Parathyroid adenoma (tissue), 2 donors: ENCODE data around the gene LRP1B.

Experiments used
- H2AFZ ChIP-seq: fragments of 300-600 bp; sonication (generic); one replicate; pipeline ENCODE4 v1.7.0; 2017; ENCODE audit warnings: antibody characterized with exemption, mild to moderate bottlenecking
- H3K27ac ChIP-seq: fragments of 300-600 bp; sonication (generic); one replicate; pipeline ENCODE4 v1.7.0; 2017
- H3K27me3 ChIP-seq: fragments of 300-600 bp; sonication (generic); one replicate; pipeline ENCODE4 v1.7.0; 2017; ENCODE audit warnings: low read length; ENCODE audit not compliant: control insufficient read depth, insufficient read depth
- H3K36me3 ChIP-seq: fragments of 300-600 bp; sonication (generic); one replicate; pipeline ENCODE4 v1.7.0; 2017; ENCODE audit warnings: low read length; ENCODE audit not compliant: control insufficient read depth, insufficient read depth
- H3K4me1 ChIP-seq: fragments of 300-600 bp; sonication (generic); one replicate; pipeline ENCODE4 v1.7.0; 2017; ENCODE audit warnings: control low read depth
- H3K4me2 ChIP-seq: fragments of 300-600 bp; sonication (generic); one replicate; pipeline ENCODE4 v1.7.0; 2017; ENCODE audit warnings: low read length
- H3K4me3 ChIP-seq: fragments of 300-600 bp; sonication (generic); one replicate; pipeline ENCODE4 v1.7.0; 2017; ENCODE audit warnings: low read depth, low read length
- H3K79me2 ChIP-seq: fragments of 300-600 bp; sonication (generic); one replicate; pipeline ENCODE4 v1.7.0; 2017; ENCODE audit warnings: control low read depth
- H3K9ac ChIP-seq: fragments of 300-600 bp; sonication (generic); one replicate; pipeline ENCODE4 v1.7.0; 2017; ENCODE audit warnings: mild to moderate bottlenecking
- H3K9me3 ChIP-seq: fragments of 300-600 bp; sonication (generic); one replicate; pipeline ENCODE4 v1.7.0; 2017; ENCODE audit warnings: low read length; ENCODE audit not compliant: control insufficient read depth
- TF ChIP-seq, protein P1 (sequence below): fragments of 300-600 bp; sonication (generic); IDR thresholded peaks from one replicate; pipeline ENCODE4 v1.7.0; 2017; ENCODE audit warnings: antibody characterized with exemption, mild to moderate bottlenecking
- donor health status: primary hyperparathyroidism.

The LRP1B gene

GRCh38 chr2:141767051-141767450 is 363.8 kb downstream of the LRP1B start:
- TF ChIP-seq, protein P1, sequence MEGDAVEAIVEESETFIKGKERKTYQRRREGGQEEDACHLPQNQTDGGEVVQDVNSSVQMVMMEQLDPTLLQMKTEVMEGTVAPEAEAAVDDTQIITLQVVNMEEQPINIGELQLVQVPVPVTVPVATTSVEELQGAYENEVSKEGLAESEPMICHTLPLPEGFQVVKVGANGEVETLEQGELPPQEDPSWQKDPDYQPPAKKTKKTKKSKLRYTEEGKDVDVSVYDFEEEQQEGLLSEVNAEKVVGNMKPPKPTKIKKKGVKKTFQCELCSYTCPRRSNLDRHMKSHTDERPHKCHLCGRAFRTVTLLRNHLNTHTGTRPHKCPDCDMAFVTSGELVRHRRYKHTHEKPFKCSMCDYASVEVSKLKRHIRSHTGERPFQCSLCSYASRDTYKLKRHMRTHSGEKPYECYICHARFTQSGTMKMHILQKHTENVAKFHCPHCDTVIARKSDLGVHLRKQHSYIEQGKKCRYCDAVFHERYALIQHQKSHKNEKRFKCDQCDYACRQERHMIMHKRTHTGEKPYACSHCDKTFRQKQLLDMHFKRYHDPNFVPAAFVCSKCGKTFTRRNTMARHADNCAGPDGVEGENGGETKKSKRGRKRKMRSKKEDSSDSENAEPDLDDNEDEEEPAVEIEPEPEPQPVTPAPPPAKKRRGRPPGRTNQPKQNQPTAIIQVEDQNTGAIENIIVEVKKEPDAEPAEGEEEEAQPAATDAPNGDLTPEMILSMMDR, result no peak
- no peak overlapping the region for H3K4me2 ChIP-seq
- H2AFZ ChIP-seq, result no peak overlapping the region
- H3K27ac ChIP-seq, result no peak overlapping the region
- no peaks in the 10 kb centered on the region for H3K79me2 ChIP-seq
- H3K36me3 ChIP-seq, result no peaks in the 10 kb centered on the region
- no peaks in the 10 kb centered on the region for H3K4me1 ChIP-seq
- no peak overlapping the region for H3K9ac ChIP-seq
- H3K27me3 ChIP-seq, result no peaks in the 10 kb centered on the region
- H3K4me3 ChIP-seq, result no peak overlapping the region
- no peaks in the 10 kb centered on the region for H3K9me3 ChIP-seq

GRCh38 chr2:141766225-141766624 is 364.6 kb downstream of the LRP1B start:
- Histone ChIP-seq H3K4me3 (no peak overlapping the region), H3K4me1 (no peaks in the 10 kb centered on the region), H3K9ac (no peak overlapping the region), H3K79me2 (no peaks in the 10 kb centered on the region), H3K27ac (no peak overlapping the region), H2AFZ (no peak overlapping the region), H3K4me2 (no peak overlapping the region), H3K9me3 (no peaks in the 10 kb centered on the region), H3K27me3 (no peaks in the 10 kb centered on the region), H3K36me3 (no peaks in the 10 kb centered on the region)
- TF ChIP-seq, protein P1, result no peak

DNA sequence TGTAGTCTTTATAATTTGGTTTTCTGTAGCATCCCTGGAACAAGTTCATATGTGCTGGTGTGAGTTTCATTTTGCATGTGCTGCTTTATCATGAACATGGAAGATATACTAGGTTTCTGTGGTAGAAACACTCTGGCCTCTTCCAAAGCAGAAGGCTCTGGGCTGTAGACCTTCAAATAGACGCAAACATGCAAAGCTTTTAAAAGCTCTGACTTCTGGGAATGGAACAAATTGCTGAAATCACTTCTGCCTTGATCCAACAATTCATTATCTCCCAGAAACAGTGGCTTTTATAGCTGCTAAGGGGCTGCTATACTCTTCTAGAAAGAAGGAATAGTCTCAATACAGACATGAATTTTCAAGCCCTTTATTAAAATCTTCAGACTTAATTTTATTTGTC is 382.2 kb downstream of the LRP1B start:
- TF ChIP-seq, protein P1, result no peak
- Histone ChIP-seq H3K27ac (no peak overlapping the region), H3K9me3 (no peaks in the 10 kb centered on the region), H3K36me3 (no peaks in the 10 kb centered on the region), H3K4me3 (no peak overlapping the region), H3K27me3 (no peaks in the 10 kb centered on the region), H2AFZ (no peak overlapping the region), H3K4me2 (no peak overlapping the region), H3K79me2 (no peaks in the 10 kb centered on the region), H3K9ac (no peak overlapping the region), H3K4me1 (no peaks in the 10 kb centered on the region)

DNA sequence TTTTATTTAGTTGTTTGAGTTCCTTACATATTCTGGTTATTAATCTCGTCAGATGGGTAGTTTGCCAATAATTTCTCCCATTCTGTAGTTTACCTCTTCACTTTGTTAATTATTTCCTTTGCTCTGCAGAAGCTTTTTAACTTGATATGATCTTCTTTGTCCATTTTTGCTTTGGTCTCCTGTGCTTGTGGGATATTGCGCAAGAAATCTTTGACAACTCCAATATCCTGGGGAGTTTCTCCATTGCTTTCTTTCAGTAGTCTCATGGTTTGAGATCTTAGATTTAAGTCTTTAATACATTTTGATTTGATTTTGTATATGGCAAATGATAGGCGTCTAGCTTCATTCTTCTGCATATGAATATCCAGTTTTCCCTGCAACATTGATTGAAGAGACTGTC is 389.2 kb downstream of the LRP1B start:
- no peaks in the 10 kb centered on the region for H3K79me2 ChIP-seq
- H3K36me3 ChIP-seq, result no peaks in the 10 kb centered on the region
- H3K4me1 ChIP-seq, result no peaks in the 10 kb centered on the region
- H3K4me2 ChIP-seq, result no peak overlapping the region
- H3K27me3 ChIP-seq, result no peaks in the 10 kb centered on the region
- no peak overlapping the region for H3K27ac ChIP-seq
- H3K9ac ChIP-seq, result no peak overlapping the region
- H3K9me3 ChIP-seq, result no peaks in the 10 kb centered on the region
- no peak overlapping the region for H2AFZ ChIP-seq
- TF ChIP-seq, protein P1, result no peak
- H3K4me3 ChIP-seq, result no peak overlapping the region

GRCh38 chr2:141737492-141738255 is 393.1 kb downstream of the LRP1B start:
- no peak overlapping the region for H3K27ac ChIP-seq
- no peak overlapping the region for H3K4me3 ChIP-seq
- no peaks in the 10 kb centered on the region for H3K36me3 ChIP-seq
- H3K4me1 ChIP-seq, result no peaks in the 10 kb centered on the region
- H3K27me3 ChIP-seq, result no peaks in the 10 kb centered on the region
- H2AFZ ChIP-seq, result no peak overlapping the region
- H3K9me3 ChIP-seq, result no peaks in the 10 kb centered on the region
- TF ChIP-seq, protein P1, result no peak
- H3K4me2 ChIP-seq, result no peak overlapping the region
- H3K79me2 ChIP-seq, result no peaks in the 10 kb centered on the region
- no peak overlapping the region for H3K9ac ChIP-seq
